Panc1 (cell line): ENCODE measurements around the gene FGFR1OP2. TPM values are rescaled to one million over a fixed set of nuclear protein-coding genes. Genes with fewer than 3 reads are reported as not detected.

Experiments used
- ATAC-seq: fragments of 200-7000 bp; cut with Tn5 transposase; 2 replicates; pipeline ENCODE4 v1.9.1; 2020; ENCODE audit warnings: mild to moderate bottlenecking, moderate library complexity
- BruUV-seq: library from RNA; stranded (reverse); fragments of 400-500 nt; replicated peaks from 2 replicates; lab custom pipeline; 2021; lab: Mats Ljungman, UMichigan
- CTCF ChIA-PET: fragments of 300-600 bp; sonication (Branson Sonifier 250); formaldehyde crosslinking; loops from one replicate; lab custom pipeline; 2022; ENCODE audit warnings: antibody characterized with exemption; lab: Charles Lee
- POLR2A ChIA-PET: fragments of 300-600 bp; sonication (Branson Sonifier 250); formaldehyde crosslinking; loops from one replicate; lab custom pipeline; 2022; ENCODE audit warnings: antibody characterized with exemption; lab: Charles Lee
- DNase-seq: peaks from one replicate; pipeline ENCODE4 v3.0.0-alpha.2; 2010; ENCODE audit warnings: low read depth, low spot score
- H3K27ac ChIP-seq: 2 replicates; pipeline ENCODE4 v1.5.1; 2011; ENCODE audit warnings: mild to moderate bottlenecking, low read length, inconsistent platforms
- H3K27me3 ChIP-seq: fragments of 200-500 bp; sonication (Bioruptor generic); 2 replicates; pipeline ENCODE4 v1.6.0; 2014; ENCODE audit warnings: low read length, inconsistent platforms; ENCODE audit not compliant: control insufficient read depth, insufficient read depth
- H3K36me3 ChIP-seq: fragments of 200-500 bp; sonication (Bioruptor generic); 2 replicates; pipeline ENCODE4 v1.5.1; 2014; ENCODE audit warnings: inconsistent platforms, mild to moderate bottlenecking, low read length, moderate library complexity; ENCODE audit not compliant: control insufficient read depth, insufficient read depth
- H3K4me1 ChIP-seq: 2 replicates; pipeline ENCODE4 v1.5.1; 2011; ENCODE audit warnings: inconsistent platforms, mild to moderate bottlenecking, low read length, moderate library complexity; ENCODE audit not compliant: control insufficient read depth, insufficient read depth
- H3K4me3 ChIP-seq, 2 experiments: 2 replicates each; pipeline ENCODE4 v1.5.1; 2011 to 2012; ENCODE audit warnings: low read depth in 2 of 2, low read length in 2 of 2, mild to moderate bottlenecking in 2 of 2, inconsistent platforms in 1 of 2, moderate library complexity in 1 of 2
- H3K9me3 ChIP-seq: fragments of 200-500 bp; sonication (Bioruptor generic); 2 replicates; pipeline ENCODE4 v1.5.1; 2014; ENCODE audit warnings: low read depth, mild to moderate bottlenecking, inconsistent platforms, low read length, moderate library complexity; ENCODE audit not compliant: control insufficient read depth, insufficient read depth
- CTCF ChIP-seq: fragments of 450-650 bp; IDR thresholded peaks from 2 replicates; pipeline ENCODE4 v1.5.1; 2017; ENCODE audit warnings: mild to moderate bottlenecking
- POLR2AphosphoS5 ChIP-seq: IDR thresholded peaks from 2 replicates; pipeline ENCODE4 v1.6.1; 2012; ENCODE audit warnings: mild to moderate bottlenecking, low read depth, low read length, moderate library complexity
- REST ChIP-seq, 2 experiments: IDR thresholded peaks; 2 replicates each; pipeline ENCODE4 v1.6.1; 2011 to 2012; ENCODE audit warnings: low read depth in 2 of 2, control low read depth in 1 of 2, low read length in 1 of 2, mild to moderate bottlenecking in 1 of 2, moderate library complexity in 1 of 2; ENCODE audit not compliant: insufficient read depth in 1 of 2
- SIN3A ChIP-seq: IDR thresholded peaks from 2 replicates; pipeline ENCODE4 v1.6.1; 2012; ENCODE audit warnings: low read depth, mild to moderate bottlenecking, low read length, moderate library complexity, borderline replicate concordance; ENCODE audit not compliant: insufficient read depth
- TCF7L2 ChIP-seq: IDR thresholded peaks from 2 replicates; pipeline ENCODE4 v1.6.1; 2011; ENCODE audit warnings: mild to moderate bottlenecking, low read depth, low read length, inconsistent platforms
- in situ Hi-C: cut with HindIII; loops from 2 replicates; pipeline ENCODE4 v1.10.0; 2016; ENCODE audit warnings: low sequenced_read_pairs, low pct_unique_long_range_greater_than_20kb
- intact Hi-C: fragments of 100-400 bp; cut with micrococcal nuclease; formaldehyde crosslinking; loops from one replicate; pipeline ENCODE4 v1.10.0; 2022; ENCODE audit not compliant: unreplicated experiment
- total RNA-seq: library from RNA; stranded (reverse); gene quantifications from one replicate; pipeline ENCODE4 v1.2.1, GENCODE V29; 2021; ENCODE audit not compliant: unreplicated experiment

FGFR1OP2 gene
- total RNA-seq, 1 experiment from 2014 or later: 60.1 TPM

- TF ChIP-seq REST (IDR thresholded peaks at IDR 0.05; ENCODE audit: insufficient read depth in 1 of 2, low read depth in 2 of 2, low read length in 1 of 2): no peak
- no peak for TF ChIP-seq POLR2AphosphoS5
- TF ChIP-seq SIN3A: no peak
- TF ChIP-seq CTCF: no peak
- no peak for TF ChIP-seq TCF7L2
- H3K9me3 ChIP-seq: no peaks in the 10 kb centered on the region
- no peaks in the 10 kb centered on the region for H3K36me3 ChIP-seq
- no peaks in the 10 kb centered on the region for H3K27me3 ChIP-seq
- BruUV-seq: no TSS peak
- POLR2A ChIA-PET: no interaction called here
- DNase-seq (no peak), ATAC-seq (no peak)
- no peaks in the 10 kb centered on the region for H3K4me1 ChIP-seq
- CTCF ChIA-PET: no interaction called here
- H3K27ac ChIP-seq: no peak overlapping the region
- H3K4me3 ChIP-seq: no peak overlapping the region
- intact Hi-C loops: no loop called here
- in situ Hi-C loops: no loop called here
Observed at GRCh38 chr12:26995706-26996105, 57.4 kb downstream of the FGFR1OP2 start.

GRCh38 chr12:26997003-26997402 is 58.7 kb downstream of the FGFR1OP2 start:
- no peak overlapping the region for H3K4me3 ChIP-seq
- no peak overlapping the region for H3K27ac ChIP-seq
- H3K27me3 ChIP-seq: no peaks in the 10 kb centered on the region
- ATAC-seq (no peak), DNase-seq (no peak)
- BruUV-seq: no TSS peak
- TF ChIP-seq SIN3A (no peak), TCF7L2 (no peak), REST (IDR thresholded peaks at IDR 0.05; ENCODE audit: insufficient read depth in 1 of 2, low read depth in 2 of 2, low read length in 1 of 2) (no peak), CTCF (no peak), POLR2AphosphoS5 (no peak)
- H3K9me3 ChIP-seq: no peaks in the 10 kb centered on the region
- intact Hi-C loops: no loop called here
- no peaks in the 10 kb centered on the region for H3K36me3 ChIP-seq
- no peaks in the 10 kb centered on the region for H3K4me1 ChIP-seq
- ChIA-PET CTCF (no interaction called here), POLR2A (no interaction called here)
- in situ Hi-C loops: no loop called here
